ENCODE data around the gene ASAP2.

The ASAP2 gene

DNA sequence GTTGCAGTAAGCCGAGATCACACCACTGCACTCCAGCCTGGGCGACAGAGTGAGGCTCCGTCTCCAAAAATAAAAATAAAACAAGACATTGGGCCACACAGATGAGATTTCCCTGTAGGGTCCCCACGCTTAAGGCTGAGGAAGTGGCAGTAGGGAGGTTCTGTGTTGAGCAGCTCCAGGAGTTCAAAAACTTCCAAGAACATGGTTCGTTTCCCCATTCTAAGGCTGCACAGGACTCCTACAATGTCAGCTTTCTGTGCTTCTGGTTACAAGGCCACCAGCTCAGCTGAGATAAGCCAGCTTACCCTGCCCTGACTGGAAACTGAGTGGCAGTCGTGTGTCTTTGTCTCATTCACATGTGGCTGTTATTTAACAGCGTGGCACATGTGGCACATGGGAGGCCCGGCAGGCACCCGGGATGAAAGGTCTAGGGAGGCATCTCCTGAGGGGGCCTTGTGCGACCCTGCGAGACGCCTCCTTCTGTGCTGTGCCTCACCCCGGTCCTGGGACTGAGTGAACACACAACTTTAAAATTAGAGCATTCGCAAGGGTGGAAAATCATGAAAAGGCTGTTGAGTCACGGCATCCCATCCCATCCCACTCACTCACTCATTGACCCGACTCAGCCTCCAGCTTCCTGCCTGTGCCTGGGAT lies 209.0 kb downstream of the ASAP2 start:
- FAIRE-seq (no peak), DNase-seq (ENCODE audit: insufficient read length) (no peak)

GRCh38 chr2:9416267-9416961 lies 209.8 kb downstream of the ASAP2 start:
- FAIRE-seq (no peak), DNase-seq (ENCODE audit: insufficient read length) (no peak)

More for the DNA sequence above, 209.0 kb downstream of the ASAP2 start:
- TF ChIP-seq POLR2A (IDR thresholded peaks at IDR 0.05; ENCODE audit: low read depth, low read length) = no peak
- TF ChIP-seq POLR2AphosphoS5 (IDR thresholded peaks at IDR 0.05; ENCODE audit: low read depth, low read length) = no peak
- no peak for TF ChIP-seq TAF1 (IDR thresholded peaks at IDR 0.05; ENCODE audit: borderline replicate concordance, low read depth, low read length)

DNA sequence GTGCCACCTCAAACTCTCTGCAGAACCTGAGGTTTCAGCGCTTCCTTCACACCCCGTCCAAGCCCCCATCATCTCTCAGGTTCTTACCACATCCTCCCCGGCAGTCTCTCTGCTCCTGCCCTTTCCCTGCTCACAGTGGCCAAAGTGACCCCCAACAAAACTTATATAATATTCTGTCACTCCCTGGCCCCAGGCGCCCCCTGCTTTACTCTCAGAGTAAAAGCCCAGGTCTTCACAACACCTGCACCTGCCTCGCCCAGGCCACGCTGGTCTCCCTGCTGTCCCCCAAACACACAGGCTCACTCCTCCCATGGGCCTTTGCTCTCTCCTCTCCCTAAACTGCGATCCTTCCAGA lies 210.3 kb downstream of the ASAP2 start:
- no peak for TF ChIP-seq POLR2AphosphoS5 (IDR thresholded peaks at IDR 0.05; ENCODE audit: low read depth, low read length)
- no peak for FAIRE-seq
- DNase-seq (ENCODE audit: insufficient read length) = no peak

More at GRCh38 chr2:9416267-9416961, 209.8 kb downstream of the ASAP2 start:
- no peak for TF ChIP-seq POLR2AphosphoS5 (IDR thresholded peaks at IDR 0.05; ENCODE audit: low read depth, low read length)
- TF ChIP-seq POLR2A (IDR thresholded peaks at IDR 0.05; ENCODE audit: low read depth, low read length) = no peak

DNA sequence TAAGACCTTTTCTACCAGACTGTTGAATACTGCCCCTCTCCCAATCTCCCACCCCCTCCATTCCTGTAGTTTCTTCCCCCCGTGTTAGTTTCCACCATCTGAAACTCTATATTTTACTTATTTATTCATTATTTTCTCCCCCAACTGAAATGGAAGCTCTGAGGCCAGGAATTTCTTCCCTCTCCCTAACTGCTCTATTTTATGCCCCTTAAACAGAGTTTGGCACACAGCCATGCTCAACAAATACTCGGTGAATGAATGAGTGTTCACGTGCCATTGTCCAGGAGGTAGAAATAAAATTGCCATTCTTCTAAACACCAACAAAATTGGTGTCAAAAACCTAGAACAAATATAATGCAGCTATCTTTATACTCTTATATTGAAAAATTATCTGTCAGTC lies 211.1 kb downstream of the ASAP2 start:
- FAIRE-seq (no peak), DNase-seq (ENCODE audit: insufficient read length) (no peak)
- TF ChIP-seq POLR2AphosphoS5 (IDR thresholded peaks at IDR 0.05; ENCODE audit: low read depth, low read length) (no peak), POLR2A (IDR thresholded peaks at IDR 0.05; ENCODE audit: low read depth, low read length) (no peak)

- no peak for FAIRE-seq
- no peak for DNase-seq (ENCODE audit: insufficient read length)
- TF ChIP-seq POLR2A (IDR thresholded peaks at IDR 0.05; ENCODE audit: low read depth, low read length) (no peak), TAF1 (IDR thresholded peaks at IDR 0.05; ENCODE audit: borderline replicate concordance, low read depth, low read length) (no peak), POLR2AphosphoS5 (IDR thresholded peaks at IDR 0.05; ENCODE audit: low read depth, low read length) (no peak)
Measured at GRCh38 chr2:9418746-9419145, 212.1 kb downstream of the ASAP2 start.

- TF ChIP-seq POLR2AphosphoS5 (IDR thresholded peaks at IDR 0.05; ENCODE audit: low read depth, low read length) (no peak), TAF1 (IDR thresholded peaks at IDR 0.05; ENCODE audit: borderline replicate concordance, low read depth, low read length) (no peak), POLR2A (IDR thresholded peaks at IDR 0.05; ENCODE audit: low read depth, low read length) (no peak)
- FAIRE-seq = no peak
- no peak for DNase-seq (ENCODE audit: insufficient read length)
Measured at GRCh38 chr2:9419541-9419940, 212.9 kb downstream of the ASAP2 start.

DNA sequence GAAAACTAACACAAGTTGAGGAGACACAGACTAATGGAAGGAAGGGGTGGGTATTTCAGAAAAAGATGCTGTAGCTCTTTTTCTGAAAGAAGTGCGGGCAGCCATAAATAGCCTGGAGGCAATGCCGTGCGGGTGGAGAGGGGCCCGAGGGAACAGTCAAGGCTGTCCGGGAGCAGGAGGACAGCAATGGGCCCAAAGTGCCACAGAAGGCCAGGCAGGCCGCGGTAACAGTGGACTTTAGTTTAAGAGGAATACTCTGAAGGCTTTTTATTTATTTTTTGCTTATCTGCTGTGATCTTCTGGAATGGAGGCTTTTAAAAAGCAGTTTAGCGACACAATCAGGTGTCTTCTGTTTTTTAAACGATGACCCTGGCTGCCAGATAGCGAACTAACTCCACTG lies 213.9 kb downstream of the ASAP2 start:
- DNase-seq (ENCODE audit: insufficient read length) = no peak
- TF ChIP-seq TAF1 (IDR thresholded peaks at IDR 0.05; ENCODE audit: borderline replicate concordance, low read depth, low read length) (no peak), POLR2AphosphoS5 (IDR thresholded peaks at IDR 0.05; ENCODE audit: low read depth, low read length) (no peak), POLR2A (IDR thresholded peaks at IDR 0.05; ENCODE audit: low read depth, low read length) (no peak)
- FAIRE-seq = no peak

DNA sequence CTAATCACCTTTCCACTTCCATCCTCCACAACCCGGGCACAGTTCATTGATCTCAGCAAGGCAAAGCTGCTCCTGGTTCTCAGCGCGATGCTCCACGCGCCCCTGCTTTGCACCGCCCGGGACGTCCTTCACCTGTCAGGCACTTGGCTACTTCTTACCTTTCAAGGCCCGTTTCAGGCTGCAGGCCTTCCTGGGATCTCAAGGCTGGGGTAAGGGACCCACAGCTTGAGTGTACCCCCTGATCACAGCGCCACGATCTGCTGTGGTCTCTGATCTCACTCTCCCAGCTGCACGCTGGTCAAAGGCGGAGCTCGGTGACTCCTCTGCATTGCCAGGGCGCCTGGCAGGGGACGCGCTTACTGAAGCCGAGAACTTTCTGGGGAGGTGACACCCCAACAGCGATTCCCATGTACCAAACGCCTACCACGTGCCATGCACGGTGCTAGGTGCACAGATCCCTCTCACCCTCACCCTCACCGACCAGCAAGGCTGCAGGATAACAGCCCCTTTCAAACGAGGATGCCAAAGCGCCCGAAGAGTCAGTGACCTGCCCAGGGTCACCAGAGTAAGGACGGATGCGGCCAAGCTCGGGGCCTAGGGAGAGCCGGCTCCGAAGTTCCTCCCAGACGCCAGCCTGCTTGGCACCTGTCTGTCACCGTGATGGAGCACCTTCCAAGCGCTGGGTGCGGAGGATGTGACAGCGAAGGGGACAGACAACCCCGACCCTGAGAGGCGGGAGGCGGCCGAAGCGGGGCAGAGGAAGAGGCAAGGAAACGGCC lies 215.9 kb downstream of the ASAP2 start:
- FAIRE-seq (peak; percentile 58), DNase-seq (ENCODE audit: insufficient read length) (peak; percentile 51)
- TF ChIP-seq POLR2A (IDR thresholded peaks at IDR 0.05; ENCODE audit: low read depth, low read length) = no peak
- TF ChIP-seq POLR2AphosphoS5 (IDR thresholded peaks at IDR 0.05; ENCODE audit: low read depth, low read length) = no peak

- peak; percentile 97 for FAIRE-seq
- peak; percentile 98 for DNase-seq (ENCODE audit: insufficient read length)
- TF ChIP-seq POLR2AphosphoS5 (IDR thresholded peaks at IDR 0.05; ENCODE audit: low read depth, low read length) (peak; percentile 66), TAF1 (IDR thresholded peaks at IDR 0.05; ENCODE audit: borderline replicate concordance, low read depth, low read length) (peak; percentile 44; the same call in 1 of the 2 replicates), POLR2A (IDR thresholded peaks at IDR 0.05; ENCODE audit: low read depth, low read length) (peak; percentile 78)
Measured at GRCh38 chr2:9423100-9423921, 216.7 kb downstream of the ASAP2 start, which contains the start of the genes CPSF3 and ITGB1BP1. TSS of gene CPSF3 (plus strand) at chr2:9423654. CDS start at chr2:9423774, 120 bp downstream. TSS of gene ITGB1BP1 (minus strand) at chr2:9423528. CDS start at chr2:9418697, 4,831 bp downstream.

DNA sequence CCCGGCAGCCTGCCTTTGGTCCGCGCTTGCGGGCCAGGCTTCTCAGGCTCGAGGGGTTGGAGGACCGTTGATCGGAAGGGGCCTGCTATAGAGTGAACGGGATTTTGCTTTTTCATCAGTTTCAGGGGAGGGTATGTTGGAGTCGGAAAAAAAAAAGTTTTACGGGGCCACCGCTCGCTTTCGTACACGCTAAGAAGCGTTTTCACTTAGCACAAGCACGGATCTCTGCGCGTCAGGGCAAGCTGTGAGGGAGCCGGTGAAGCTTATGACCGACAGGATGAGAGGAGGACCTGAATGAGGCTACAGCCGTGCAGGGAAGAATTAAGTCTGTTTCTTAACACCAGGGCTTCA lies 217.3 kb downstream of the ASAP2 start:
- FAIRE-seq = no peak
- DNase-seq (ENCODE audit: insufficient read length) = no peak
- no peak for TF ChIP-seq POLR2A (IDR thresholded peaks at IDR 0.05; ENCODE audit: low read depth, low read length)
- no peak for TF ChIP-seq TAF1 (IDR thresholded peaks at IDR 0.05; ENCODE audit: borderline replicate concordance, low read depth, low read length)
- no peak for TF ChIP-seq POLR2AphosphoS5 (IDR thresholded peaks at IDR 0.05; ENCODE audit: low read depth, low read length)

GRCh38 chr2:9424447-9425164 lies 218.0 kb downstream of the ASAP2 start:
- DNase-seq (ENCODE audit: insufficient read length) = no peak
- TF ChIP-seq POLR2A (IDR thresholded peaks at IDR 0.05; ENCODE audit: low read depth, low read length) (no peak; the same call in 1 of the 2 replicates), TAF1 (IDR thresholded peaks at IDR 0.05; ENCODE audit: borderline replicate concordance, low read depth, low read length) (no peak), POLR2AphosphoS5 (IDR thresholded peaks at IDR 0.05; ENCODE audit: low read depth, low read length) (no peak)
- FAIRE-seq = no peak
